HepG2 (cell line): ENCODE measurements around the gene SCUBE1. TPM values are rescaled to one million over a fixed set of nuclear protein-coding genes. Genes with fewer than 3 reads are reported as not detected.

Source experiments
- ATAC-seq: fragments of 200-7000 bp; cut with Tn5 transposase; 3 replicates; pipeline ENCODE4 v1.9.1; 2020; ENCODE audit warnings: mild to moderate bottlenecking, moderate library complexity
- BruUV-seq: library from RNA; stranded (reverse); fragments of 400-500 nt; replicated peaks from 2 replicates; lab custom pipeline; 2021; lab: Mats Ljungman, UMichigan
- CTCF ChIA-PET: fragments of 300-600 bp; formaldehyde crosslinking; extraction: SDS; loops from one replicate; lab custom pipeline; 2021; ENCODE audit warnings: low total read pairs, inconsistent platforms, low intra/inter-chr PET ratio; lab: Yijun Ruan, JAX
- POLR2A ChIA-PET: fragments of 350-600 bp; sonication (Branson Sonifier 250); formaldehyde crosslinking; loops from one replicate; lab custom pipeline; 2020; ENCODE audit warnings: antibody characterized with exemption, inconsistent platforms; lab: Yijun Ruan, JAX
- DNase-seq: peaks from one replicate; pipeline ENCODE4 v3.0.0-alpha.2; 2015; ENCODE audit warnings: low spot score
- FAIRE-seq: peaks from 3 replicates; lab custom pipeline; 2011; peaks lifted over from hg19 to GRCh38; lab: Jason Lieb, UNC
- H2AFZ ChIP-seq: one replicate; pipeline ENCODE4 v1.6.1; 2011; ENCODE audit warnings: low read length, inconsistent platforms
- H3K27ac ChIP-seq: fragments of 300-600 bp; 3 replicates; pipeline ENCODE4 v1.8.0; 2011; ENCODE audit warnings: mixed run types, mild to moderate bottlenecking, mixed read lengths, low read length, inconsistent platforms; ENCODE audit not compliant: insufficient read depth; ENCODE audit errors: extremely low read length
- H3K27me3 ChIP-seq, 2 experiments: fragments of 200-600 bp in 1 of 2; 2 replicates in 1 of 2; 3 replicates in 1 of 2; pipeline versions ENCODE4 v1.6.0 to v1.8.0; 2011; ENCODE audit warnings: low read length in 2 of 2, mild to moderate bottlenecking in 2 of 2, moderate library complexity in 2 of 2, inconsistent platforms in 1 of 2; ENCODE audit not compliant: insufficient read depth in 2 of 2, control insufficient read depth in 1 of 2
- H3K36me3 ChIP-seq, 2 experiments: fragments of 200-600 bp in 1 of 2; replicated peaks in 1 of 2; 2 replicates in 1 of 2; 3 replicates in 1 of 2; pipeline versions ENCODE4 v1.5.1 to v1.8.0; 2011; ENCODE audit warnings: low read length in 2 of 2, inconsistent platforms in 1 of 2; ENCODE audit not compliant: insufficient read depth in 2 of 2, control insufficient read depth in 1 of 2
- H3K4me1 ChIP-seq: 2 replicates; pipeline ENCODE4 v1.5.1; 2012; ENCODE audit warnings: low read length, inconsistent platforms; ENCODE audit not compliant: insufficient read depth
- H3K4me2 ChIP-seq: 2 replicates; pipeline ENCODE4 v1.6.0; 2011; ENCODE audit warnings: low read depth, low read length, inconsistent platforms
- H3K4me3 ChIP-seq, 3 experiments: fragments of 200-600 bp in 1 of 3; sonication (generic), shearing (Covaris generic) in 1 of 3; replicated peaks in 1 of 3; 2 replicates each; pipeline ENCODE4 v1.5.1; 2011 to 2016; ENCODE audit warnings: low read length in 3 of 3, inconsistent platforms in 2 of 3, low read depth in 2 of 3, mild to moderate bottlenecking in 2 of 3, control low read depth in 1 of 3, mixed read lengths in 1 of 3; ENCODE audit not compliant: insufficient read depth in 1 of 3
- H3K79me2 ChIP-seq: one replicate; pipeline ENCODE4 v1.6.1; 2011; ENCODE audit warnings: low read length, inconsistent platforms; ENCODE audit not compliant: insufficient read depth
- H3K9ac ChIP-seq: 2 replicates; pipeline ENCODE4 v1.6.0; 2011; ENCODE audit warnings: mild to moderate bottlenecking, low read depth, low read length, inconsistent platforms; ENCODE audit not compliant: insufficient read depth
- H3K9me3 ChIP-seq: 2 replicates; pipeline ENCODE4 v1.5.1; 2012; ENCODE audit warnings: mild to moderate bottlenecking, low read length
- H4K20me1 ChIP-seq: 2 replicates; pipeline ENCODE4 v1.6.0; 2011; ENCODE audit warnings: inconsistent platforms, mild to moderate bottlenecking, low read length, moderate library complexity; ENCODE audit not compliant: insufficient read depth
- ZNF318 ChIP-seq: sonication (generic); formaldehyde crosslinking; IDR thresholded peaks from 2 replicates; pipeline ENCODE4 v1.4.0; 2020; ENCODE audit warnings: mild to moderate bottlenecking, missing genetic modification reagents
- WGBS: methylation state at CpG from one replicate; pipeline ENCODE4 v1.1.6; 2017; ENCODE audit warnings: low lambda C conversion rate; 5-methylcytosine and 5-hydroxymethylcytosine counted together
- in situ Hi-C: cut with HindIII; loops from 2 replicates; pipeline ENCODE4 v1.10.0; 2017; ENCODE audit warnings: low pct_unique_long_range_greater_than_20kb; ENCODE audit not compliant: extremely low pct_ligation_motif_present
- intact Hi-C: fragments of 100-400 bp; cut with micrococcal nuclease; formaldehyde crosslinking; loops from one replicate; pipeline ENCODE4 v1.10.0; 2022; ENCODE audit not compliant: unreplicated experiment
- polyA plus RNA-seq, 8 experiments: library from polyadenylated mRNA; depleted of rRNA in 3 of 8; stranded (reverse) in 7 of 8; unstranded in 1 of 8; fragments of >200 nt; fragmentation: Illumina TruSeq in 4 of 8; extraction: Trizol in 4 of 8; gene quantifications; 2 replicates each; pipeline versions ENCODE4 v1.2.1 to v1.2.3, GENCODE V29; 2011 to 2016; ENCODE audit warnings: low read depth in 4 of 8, missing spikeins in 1 of 8, mixed read lengths in 1 of 8; ENCODE audit not compliant: insufficient read depth in 1 of 8
- total RNA-seq, 5 experiments: library from RNA; depleted of rRNA; stranded (reverse); fragments of >200 nt; fragmentation: Illumina TruSeq; extraction: Trizol; gene quantifications; 2 replicates each; pipeline ENCODE4 v1.2.3, GENCODE V29; 2016; ENCODE audit warnings: low read depth in 1 of 5
- TF ChIP-seq, protein P1 (sequence below): sonication (generic); formaldehyde crosslinking; IDR thresholded peaks from 2 replicates; pipeline ENCODE4 v1.4.0; 2020; ENCODE audit warnings: missing genetic modification reagents, borderline replicate concordance

Gene SCUBE1
- total and polyA plus RNA-seq, 2 of the 13 experiments (the other 11 are each of a cell fraction or from before 2014, with no cell fraction given): under 0.01 to 0.05 TPM

- DNase-seq: no peak
- H3K4me1 ChIP-seq: peaks cover 87% of the 10 kb centered on the region
- TF ChIP-seq, protein P1, sequence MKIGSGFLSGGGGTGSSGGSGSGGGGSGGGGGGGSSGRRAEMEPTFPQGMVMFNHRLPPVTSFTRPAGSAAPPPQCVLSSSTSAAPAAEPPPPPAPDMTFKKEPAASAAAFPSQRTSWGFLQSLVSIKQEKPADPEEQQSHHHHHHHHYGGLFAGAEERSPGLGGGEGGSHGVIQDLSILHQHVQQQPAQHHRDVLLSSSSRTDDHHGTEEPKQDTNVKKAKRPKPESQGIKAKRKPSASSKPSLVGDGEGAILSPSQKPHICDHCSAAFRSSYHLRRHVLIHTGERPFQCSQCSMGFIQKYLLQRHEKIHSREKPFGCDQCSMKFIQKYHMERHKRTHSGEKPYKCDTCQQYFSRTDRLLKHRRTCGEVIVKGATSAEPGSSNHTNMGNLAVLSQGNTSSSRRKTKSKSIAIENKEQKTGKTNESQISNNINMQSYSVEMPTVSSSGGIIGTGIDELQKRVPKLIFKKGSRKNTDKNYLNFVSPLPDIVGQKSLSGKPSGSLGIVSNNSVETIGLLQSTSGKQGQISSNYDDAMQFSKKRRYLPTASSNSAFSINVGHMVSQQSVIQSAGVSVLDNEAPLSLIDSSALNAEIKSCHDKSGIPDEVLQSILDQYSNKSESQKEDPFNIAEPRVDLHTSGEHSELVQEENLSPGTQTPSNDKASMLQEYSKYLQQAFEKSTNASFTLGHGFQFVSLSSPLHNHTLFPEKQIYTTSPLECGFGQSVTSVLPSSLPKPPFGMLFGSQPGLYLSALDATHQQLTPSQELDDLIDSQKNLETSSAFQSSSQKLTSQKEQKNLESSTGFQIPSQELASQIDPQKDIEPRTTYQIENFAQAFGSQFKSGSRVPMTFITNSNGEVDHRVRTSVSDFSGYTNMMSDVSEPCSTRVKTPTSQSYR (CRISPR knock-in tag): 0 out of 2 replicates have a peak, but pooled peaks have one; percentile 30
- TF ChIP-seq ZNF318 (CRISPR knock-in tag): no peak
These were observed 106.6 kb downstream of the SCUBE1 start for GRCh38 chr22:43236411-43237166.

More at GRCh38 chr22:43236411-43237166, 106.6 kb downstream of the SCUBE1 start:
- WGBS: 0% methylated on average over 6 of the region's 14 CpGs
- intact Hi-C loops: no loop called here
- H4K20me1 ChIP-seq: no peaks in the 10 kb centered on the region
- peak; percentile 10 for ATAC-seq
- peaks cover 0 to 32% of the 10 kb centered on the region in 2 experiments; a peak in 4 of 5 replicates for H3K27me3 ChIP-seq
- H3K4me3 ChIP-seq: peak overlapping the region in 1 of 3 experiments; percentile 13; a peak in 1 of 6 replicates
- H3K36me3 ChIP-seq: no peaks in the 10 kb centered on the region
- peak overlapping the region; percentile 44 for H3K4me2 ChIP-seq
- H3K9ac ChIP-seq: no peak overlapping the region
- BruUV-seq: no TSS peak
- ChIA-PET POLR2A (no interaction called here), CTCF (no interaction called here)
- H3K79me2 ChIP-seq: no peaks in the 10 kb centered on the region
- no peak overlapping the region for H2AFZ ChIP-seq
- no peak for FAIRE-seq
- no peaks in the 10 kb centered on the region for H3K9me3 ChIP-seq
- in situ Hi-C loops: loop anchor here (10.0 kb wide), 1 partner anchor 108 kb away; the partner anchor contains the start of gene SCUBE1
- no peak overlapping the region for H3K27ac ChIP-seq
